ENCODE measurements around the gene KRTAP2-2. TPM values are rescaled to one million over a fixed set of nuclear protein-coding genes. Genes with fewer than 3 reads are reported as not detected.

Gene KRTAP2-2
- polyA plus RNA-seq, 1 experiment, result 0.16 TPM

- Histone ChIP-seq H3K27me3 (ENCODE audit: control insufficient read depth, insufficient read depth, low read length) (no peaks in the 10 kb centered on the region), H3K36me3 (ENCODE audit: control insufficient read depth, insufficient read depth, low read length) (no peaks in the 10 kb centered on the region), H3K4me3 (ENCODE audit: low read depth, low read length) (no peak overlapping the region)
- CTCF ChIA-PET, result interaction anchor here (0.9 to 2.0 kb wide), 6 partner anchors 11 to 298 kb away, joined by 3 to 7 read pairs (median 3); partner anchors contain the start of gene KRTAP2-3
- no peak for DNase-seq (ENCODE audit: low read depth)
- TF ChIP-seq, protein P1, sequence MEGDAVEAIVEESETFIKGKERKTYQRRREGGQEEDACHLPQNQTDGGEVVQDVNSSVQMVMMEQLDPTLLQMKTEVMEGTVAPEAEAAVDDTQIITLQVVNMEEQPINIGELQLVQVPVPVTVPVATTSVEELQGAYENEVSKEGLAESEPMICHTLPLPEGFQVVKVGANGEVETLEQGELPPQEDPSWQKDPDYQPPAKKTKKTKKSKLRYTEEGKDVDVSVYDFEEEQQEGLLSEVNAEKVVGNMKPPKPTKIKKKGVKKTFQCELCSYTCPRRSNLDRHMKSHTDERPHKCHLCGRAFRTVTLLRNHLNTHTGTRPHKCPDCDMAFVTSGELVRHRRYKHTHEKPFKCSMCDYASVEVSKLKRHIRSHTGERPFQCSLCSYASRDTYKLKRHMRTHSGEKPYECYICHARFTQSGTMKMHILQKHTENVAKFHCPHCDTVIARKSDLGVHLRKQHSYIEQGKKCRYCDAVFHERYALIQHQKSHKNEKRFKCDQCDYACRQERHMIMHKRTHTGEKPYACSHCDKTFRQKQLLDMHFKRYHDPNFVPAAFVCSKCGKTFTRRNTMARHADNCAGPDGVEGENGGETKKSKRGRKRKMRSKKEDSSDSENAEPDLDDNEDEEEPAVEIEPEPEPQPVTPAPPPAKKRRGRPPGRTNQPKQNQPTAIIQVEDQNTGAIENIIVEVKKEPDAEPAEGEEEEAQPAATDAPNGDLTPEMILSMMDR (IDR thresholded peaks at IDR 0.05; ENCODE audit: insufficient read depth, low read depth, low read length), result no peak
- POLR2A ChIA-PET, result interaction anchor here (0.5 to 0.6 kb wide), 4 partner anchors 28 to 573 kb away, joined by 3 to 18 read pairs (median 3); partner anchors contain the start of gene KRTAP2-3
Observed at GRCh38 chr17:41024697-41025096, 30.3 kb downstream of the KRTAP2-2 start.

DNA sequence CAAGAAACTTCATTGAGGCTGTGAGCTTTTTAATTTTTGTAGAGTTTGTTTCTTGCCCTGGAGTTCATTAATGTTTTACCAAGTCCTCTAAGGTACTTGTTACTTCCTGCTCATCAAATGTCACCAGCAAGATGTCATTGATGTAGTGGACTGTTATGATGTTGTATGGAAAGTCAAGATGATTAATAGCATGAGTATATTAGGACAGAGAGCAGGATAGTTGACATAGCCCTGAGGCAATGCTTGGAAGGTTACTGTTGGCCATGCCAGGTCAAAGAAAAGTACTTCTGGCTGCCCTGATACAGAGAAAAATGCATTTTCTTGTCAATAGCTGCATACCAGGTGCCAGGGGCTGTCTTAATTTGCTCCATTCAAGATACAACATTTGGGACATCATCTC is 34.7 kb downstream of the KRTAP2-2 start:
- no peak for DNase-seq (ENCODE audit: low read depth)
- H3K27me3 ChIP-seq (ENCODE audit: control insufficient read depth, insufficient read depth, low read length), result no peaks in the 10 kb centered on the region
- H3K36me3 ChIP-seq (ENCODE audit: control insufficient read depth, insufficient read depth, low read length), result no peaks in the 10 kb centered on the region
- TF ChIP-seq, protein P1 (IDR thresholded peaks at IDR 0.05; ENCODE audit: insufficient read depth, low read depth, low read length), result no peak
- POLR2A ChIA-PET, result no interaction called here
- CTCF ChIA-PET, result no interaction called here
- no peak overlapping the region for H3K4me3 ChIP-seq (ENCODE audit: low read depth, low read length)

GRCh38 chr17:41019415-41019814 is 35.6 kb downstream of the KRTAP2-2 start:
- no peak overlapping the region for H3K4me3 ChIP-seq (ENCODE audit: low read depth, low read length)
- no peaks in the 10 kb centered on the region for H3K27me3 ChIP-seq (ENCODE audit: control insufficient read depth, insufficient read depth, low read length)
- TF ChIP-seq, protein P1 (IDR thresholded peaks at IDR 0.05; ENCODE audit: insufficient read depth, low read depth, low read length), result no peak
- no peaks in the 10 kb centered on the region for H3K36me3 ChIP-seq (ENCODE audit: control insufficient read depth, insufficient read depth, low read length)
- CTCF ChIA-PET, result interaction anchor here (0.8 kb wide), 1 partner anchor 477 kb away, joined by 3 read pairs; no protein-coding TSS in a partner anchor
- no peak for DNase-seq (ENCODE audit: low read depth)
- POLR2A ChIA-PET, result interaction anchor here (0.6 kb wide), 1 partner anchor 266 kb away, joined by 5 read pairs; no protein-coding TSS in a partner anchor

GRCh38 chr17:41018541-41018940 is 36.5 kb downstream of the KRTAP2-2 start:
- Histone ChIP-seq H3K4me3 (ENCODE audit: low read depth, low read length) (no peak overlapping the region), H3K36me3 (ENCODE audit: control insufficient read depth, insufficient read depth, low read length) (no peaks in the 10 kb centered on the region), H3K27me3 (ENCODE audit: control insufficient read depth, insufficient read depth, low read length) (no peaks in the 10 kb centered on the region)
- ChIA-PET POLR2A (interaction anchor here (0.6 kb wide), 1 partner anchor 40 kb away, joined by 5 read pairs; no protein-coding TSS in a partner anchor), CTCF (interaction anchor here (0.6 to 1.2 kb wide), 4 partner anchors 10 to 727 kb away, joined by 3 to 5 read pairs (median 3); no protein-coding TSS in a partner anchor)
- TF ChIP-seq, protein P1 (IDR thresholded peaks at IDR 0.05; ENCODE audit: insufficient read depth, low read depth, low read length), result no peak
- no peak for DNase-seq (ENCODE audit: low read depth)

- POLR2A ChIA-PET, result no interaction called here
- TF ChIP-seq, protein P1 (IDR thresholded peaks at IDR 0.05; ENCODE audit: insufficient read depth, low read depth, low read length), result no peak
- H3K36me3 ChIP-seq (ENCODE audit: control insufficient read depth, insufficient read depth, low read length), result no peaks in the 10 kb centered on the region
- H3K4me3 ChIP-seq (ENCODE audit: low read depth, low read length), result no peak overlapping the region
- CTCF ChIA-PET, result interaction anchor here (0.6 to 1.3 kb wide), 3 partner anchors 43 to 631 kb away, joined by 3 to 4 read pairs (median 3); no protein-coding TSS in a partner anchor
- no peaks in the 10 kb centered on the region for H3K27me3 ChIP-seq (ENCODE audit: control insufficient read depth, insufficient read depth, low read length)
- DNase-seq (ENCODE audit: low read depth), result no peak
Observed at GRCh38 chr17:41016578-41017215, 38.3 kb downstream of the KRTAP2-2 start.
